HepG2 (cell line): Measurements from ENCODE around the gene WDR93. TPM values are rescaled to one million over a fixed set of nuclear protein-coding genes. Genes with fewer than 3 reads are reported as not detected.

Source experiments
- ELF1 ChIP-seq: sonication (generic); formaldehyde crosslinking; IDR thresholded peaks from 2 replicates; pipeline ENCODE4 v1.4.0; 2020; ENCODE audit warnings: missing genetic modification reagents
- GATAD2A ChIP-seq: IDR thresholded peaks from 2 replicates; pipeline ENCODE4 v1.6.1; 2016
- MIER2 ChIP-seq: IDR thresholded peaks from 2 replicates; pipeline ENCODE4 v1.6.1; 2016; ENCODE audit warnings: missing biosample characterization, missing genetic modification reagents
- NFKBIZ ChIP-seq: IDR thresholded peaks from 2 replicates; pipeline ENCODE4 v1.6.1; 2018; ENCODE audit warnings: missing genetic modification reagents, missing compliant biosample characterization
- PHF8 ChIP-seq: sonication (generic); formaldehyde crosslinking; IDR thresholded peaks from 2 replicates; pipeline ENCODE4 v1.5.0; 2020; ENCODE audit warnings: missing genetic modification reagents
- SP2 ChIP-seq: sonication (generic); formaldehyde crosslinking; IDR thresholded peaks from 2 replicates; pipeline ENCODE4 v1.5.1; 2020; ENCODE audit warnings: mild to moderate bottlenecking, missing genetic modification reagents
- ZNF274 ChIP-seq: sonication (generic); formaldehyde crosslinking; IDR thresholded peaks from 2 replicates; pipeline ENCODE4 v1.5.1; 2020; ENCODE audit warnings: mild to moderate bottlenecking, missing genetic modification reagents
- ZNF615 ChIP-seq: sonication (generic); formaldehyde crosslinking; IDR thresholded peaks from 2 replicates; pipeline ENCODE4 v1.5.0; 2020; ENCODE audit warnings: mild to moderate bottlenecking, missing genetic modification reagents, borderline replicate concordance
- ZNF720 ChIP-seq: sonication (generic); formaldehyde crosslinking; IDR thresholded peaks from 2 replicates; pipeline ENCODE4 v1.4.0; 2020; ENCODE audit warnings: missing genetic modification reagents
- ZNF768 ChIP-seq: sonication (generic); formaldehyde crosslinking; IDR thresholded peaks from 2 replicates; pipeline ENCODE4 v1.4.0; 2020; ENCODE audit warnings: missing genetic modification reagents
- polyA plus RNA-seq, 8 experiments: library from polyadenylated mRNA; depleted of rRNA in 3 of 8; stranded (reverse) in 7 of 8; unstranded in 1 of 8; fragments of >200 nt; fragmentation: Illumina TruSeq in 4 of 8; extraction: Trizol in 4 of 8; gene quantifications; 2 replicates each; pipeline versions ENCODE4 v1.2.1 to v1.2.3, GENCODE V29; 2011 to 2016; ENCODE audit warnings: low read depth in 4 of 8, missing spikeins in 1 of 8, mixed read lengths in 1 of 8; ENCODE audit not compliant: insufficient read depth in 1 of 8
- total RNA-seq, 5 experiments: library from RNA; depleted of rRNA; stranded (reverse); fragments of >200 nt; fragmentation: Illumina TruSeq; extraction: Trizol; gene quantifications; 2 replicates each; pipeline ENCODE4 v1.2.3, GENCODE V29; 2016; ENCODE audit warnings: low read depth in 1 of 5
- TF ChIP-seq, protein P1 (sequence below): sonication (generic); formaldehyde crosslinking; IDR thresholded peaks from 2 replicates; pipeline ENCODE4 v1.9.0; 2021; ENCODE audit warnings: missing genetic modification reagents, borderline replicate concordance
- TF ChIP-seq, protein P2 (sequence below): sonication (generic); formaldehyde crosslinking; IDR thresholded peaks from 2 replicates; pipeline ENCODE4 v1.4.0; 2020; ENCODE audit warnings: missing genetic modification reagents
- TF ChIP-seq, protein P3 (sequence below): sonication (generic); formaldehyde crosslinking; IDR thresholded peaks from 2 replicates; pipeline ENCODE4 v1.5.0; 2020; ENCODE audit warnings: mild to moderate bottlenecking, missing genetic modification reagents
- TF ChIP-seq, protein P4 (sequence below): IDR thresholded peaks from 2 replicates; pipeline ENCODE4 v1.6.1; 2012; ENCODE audit warnings: inconsistent platforms
- TF ChIP-seq, protein P5 (sequence below), 2 experiments: IDR thresholded peaks; 2 replicates each; pipeline ENCODE4 v1.6.1; 2011 to 2012; ENCODE audit warnings: low read length in 2 of 2, borderline replicate concordance in 1 of 2, low read depth in 1 of 2, mild to moderate bottlenecking in 1 of 2, moderate library complexity in 1 of 2
- TF ChIP-seq, protein P6 (sequence below): sonication (generic); formaldehyde crosslinking; IDR thresholded peaks from 2 replicates; pipeline ENCODE4 v1.4.0; 2020; ENCODE audit warnings: missing genetic modification reagents

WDR93 gene
- total and polyA plus RNA-seq, 2 of the 13 experiments (the other 11 are each of a cell fraction or from before 2014, with no cell fraction given) = 0.07 TPM; not detected in 1

DNA sequence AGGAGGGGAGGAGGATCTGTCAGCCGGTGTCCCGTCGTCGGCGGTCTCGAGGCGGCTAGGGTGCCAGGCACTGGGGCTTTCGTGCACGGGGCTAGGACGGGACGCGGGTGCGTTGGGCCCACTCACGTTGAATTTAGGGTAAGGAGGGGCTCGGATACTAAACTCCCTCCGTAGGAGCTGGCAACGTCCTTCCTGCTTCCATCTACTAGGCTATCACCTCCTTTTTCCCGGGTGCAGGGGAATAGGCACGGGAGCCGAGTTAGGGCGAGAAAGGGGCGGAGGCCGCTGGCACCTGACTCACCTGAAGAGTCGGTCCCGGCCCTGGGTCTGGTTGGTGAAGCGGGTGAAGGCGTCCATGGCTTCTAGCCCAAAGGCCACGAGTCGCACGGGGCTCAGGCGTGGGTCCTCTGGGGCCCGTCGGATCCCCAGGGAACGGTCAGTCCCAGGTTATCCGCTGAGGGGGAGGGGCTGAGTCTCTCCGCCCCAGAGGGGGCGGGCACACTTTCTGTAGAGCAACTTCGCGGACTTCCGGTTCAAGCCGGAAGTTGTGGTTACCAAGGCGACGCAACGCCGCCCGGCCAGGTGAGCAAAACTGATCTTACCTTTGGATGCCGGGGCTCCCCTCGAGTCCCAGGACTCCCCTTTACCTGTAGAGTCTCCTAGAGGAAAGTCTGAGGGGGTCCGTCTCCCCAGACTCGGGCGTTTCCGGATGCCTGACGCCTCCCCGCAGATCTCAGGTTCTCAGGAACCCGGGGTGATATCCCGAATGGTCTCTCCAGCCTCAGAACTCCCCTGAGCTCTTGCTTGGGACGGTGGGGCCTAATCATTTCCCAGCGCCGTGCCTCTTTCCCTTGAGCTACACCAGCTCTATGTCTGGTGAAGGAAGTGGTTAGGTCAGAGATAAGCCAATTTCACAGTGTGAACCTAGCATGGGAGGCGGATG, at the start of gene WDR93, which contains the start of gene PEX11A (continued):
- TF ChIP-seq, protein P1, sequence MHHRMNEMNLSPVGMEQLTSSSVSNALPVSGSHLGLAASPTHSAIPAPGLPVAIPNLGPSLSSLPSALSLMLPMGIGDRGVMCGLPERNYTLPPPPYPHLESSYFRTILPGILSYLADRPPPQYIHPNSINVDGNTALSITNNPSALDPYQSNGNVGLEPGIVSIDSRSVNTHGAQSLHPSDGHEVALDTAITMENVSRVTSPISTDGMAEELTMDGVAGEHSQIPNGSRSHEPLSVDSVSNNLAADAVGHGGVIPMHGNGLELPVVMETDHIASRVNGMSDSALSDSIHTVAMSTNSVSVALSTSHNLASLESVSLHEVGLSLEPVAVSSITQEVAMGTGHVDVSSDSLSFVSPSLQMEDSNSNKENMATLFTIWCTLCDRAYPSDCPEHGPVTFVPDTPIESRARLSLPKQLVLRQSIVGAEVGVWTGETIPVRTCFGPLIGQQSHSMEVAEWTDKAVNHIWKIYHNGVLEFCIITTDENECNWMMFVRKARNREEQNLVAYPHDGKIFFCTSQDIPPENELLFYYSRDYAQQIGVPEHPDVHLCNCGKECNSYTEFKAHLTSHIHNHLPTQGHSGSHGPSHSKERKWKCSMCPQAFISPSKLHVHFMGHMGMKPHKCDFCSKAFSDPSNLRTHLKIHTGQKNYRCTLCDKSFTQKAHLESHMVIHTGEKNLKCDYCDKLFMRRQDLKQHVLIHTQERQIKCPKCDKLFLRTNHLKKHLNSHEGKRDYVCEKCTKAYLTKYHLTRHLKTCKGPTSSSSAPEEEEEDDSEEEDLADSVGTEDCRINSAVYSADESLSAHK (CRISPR knock-in tag) = no peak
- TF ChIP-seq ZNF768 (CRISPR knock-in tag) = peak; percentile 15; the same call in 1 of the 2 replicates
- TF ChIP-seq ZNF615 (CRISPR knock-in tag) = no peak
- peak; percentile 70 for TF ChIP-seq SP2 (CRISPR knock-in tag)
- TF ChIP-seq, protein P2, sequence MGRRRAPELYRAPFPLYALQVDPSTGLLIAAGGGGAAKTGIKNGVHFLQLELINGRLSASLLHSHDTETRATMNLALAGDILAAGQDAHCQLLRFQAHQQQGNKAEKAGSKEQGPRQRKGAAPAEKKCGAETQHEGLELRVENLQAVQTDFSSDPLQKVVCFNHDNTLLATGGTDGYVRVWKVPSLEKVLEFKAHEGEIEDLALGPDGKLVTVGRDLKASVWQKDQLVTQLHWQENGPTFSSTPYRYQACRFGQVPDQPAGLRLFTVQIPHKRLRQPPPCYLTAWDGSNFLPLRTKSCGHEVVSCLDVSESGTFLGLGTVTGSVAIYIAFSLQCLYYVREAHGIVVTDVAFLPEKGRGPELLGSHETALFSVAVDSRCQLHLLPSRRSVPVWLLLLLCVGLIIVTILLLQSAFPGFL (CRISPR knock-in tag) = no peak
- no peak for TF ChIP-seq ZNF720 (CRISPR knock-in tag)
- no peak for TF ChIP-seq MIER2
- TF ChIP-seq ZNF274 (CRISPR knock-in tag) = peak; percentile 80
- peak; percentile 83 for TF ChIP-seq PHF8 (CRISPR knock-in tag)
- TF ChIP-seq, protein P3, sequence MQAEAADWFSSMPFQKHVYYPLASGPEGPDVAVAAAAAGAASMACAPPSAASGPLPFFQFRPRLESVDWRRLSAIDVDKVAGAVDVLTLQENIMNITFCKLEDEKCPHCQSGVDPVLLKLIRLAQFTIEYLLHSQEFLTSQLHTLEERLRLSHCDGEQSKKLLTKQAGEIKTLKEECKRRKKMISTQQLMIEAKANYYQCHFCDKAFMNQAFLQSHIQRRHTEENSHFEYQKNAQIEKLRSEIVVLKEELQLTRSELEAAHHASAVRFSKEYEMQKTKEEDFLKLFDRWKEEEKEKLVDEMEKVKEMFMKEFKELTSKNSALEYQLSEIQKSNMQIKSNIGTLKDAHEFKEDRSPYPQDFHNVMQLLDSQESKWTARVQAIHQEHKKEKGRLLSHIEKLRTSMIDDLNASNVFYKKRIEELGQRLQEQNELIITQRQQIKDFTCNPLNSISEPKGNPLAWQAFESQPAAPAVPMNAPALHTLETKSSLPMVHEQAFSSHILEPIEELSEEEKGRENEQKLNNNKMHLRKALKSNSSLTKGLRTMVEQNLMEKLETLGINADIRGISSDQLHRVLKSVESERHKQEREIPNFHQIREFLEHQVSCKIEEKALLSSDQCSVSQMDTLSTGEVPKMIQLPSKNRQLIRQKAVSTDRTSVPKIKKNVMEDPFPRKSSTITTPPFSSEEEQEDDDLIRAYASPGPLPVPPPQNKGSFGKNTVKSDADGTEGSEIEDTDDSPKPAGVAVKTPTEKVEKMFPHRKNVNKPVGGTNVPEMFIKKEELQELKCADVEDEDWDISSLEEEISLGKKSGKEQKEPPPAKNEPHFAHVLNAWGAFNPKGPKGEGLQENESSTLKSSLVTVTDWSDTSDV = no peak
- TF ChIP-seq ELF1 (CRISPR knock-in tag) = peak; percentile 67; the same call in 1 of the 2 replicates
- TF ChIP-seq, protein P4, sequence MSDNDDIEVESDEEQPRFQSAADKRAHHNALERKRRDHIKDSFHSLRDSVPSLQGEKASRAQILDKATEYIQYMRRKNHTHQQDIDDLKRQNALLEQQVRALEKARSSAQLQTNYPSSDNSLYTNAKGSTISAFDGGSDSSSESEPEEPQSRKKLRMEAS = peak; percentile 53; the same call in 1 of the 2 replicates
- TF ChIP-seq GATAD2A = peak; percentile 34
- TF ChIP-seq, protein P5, sequence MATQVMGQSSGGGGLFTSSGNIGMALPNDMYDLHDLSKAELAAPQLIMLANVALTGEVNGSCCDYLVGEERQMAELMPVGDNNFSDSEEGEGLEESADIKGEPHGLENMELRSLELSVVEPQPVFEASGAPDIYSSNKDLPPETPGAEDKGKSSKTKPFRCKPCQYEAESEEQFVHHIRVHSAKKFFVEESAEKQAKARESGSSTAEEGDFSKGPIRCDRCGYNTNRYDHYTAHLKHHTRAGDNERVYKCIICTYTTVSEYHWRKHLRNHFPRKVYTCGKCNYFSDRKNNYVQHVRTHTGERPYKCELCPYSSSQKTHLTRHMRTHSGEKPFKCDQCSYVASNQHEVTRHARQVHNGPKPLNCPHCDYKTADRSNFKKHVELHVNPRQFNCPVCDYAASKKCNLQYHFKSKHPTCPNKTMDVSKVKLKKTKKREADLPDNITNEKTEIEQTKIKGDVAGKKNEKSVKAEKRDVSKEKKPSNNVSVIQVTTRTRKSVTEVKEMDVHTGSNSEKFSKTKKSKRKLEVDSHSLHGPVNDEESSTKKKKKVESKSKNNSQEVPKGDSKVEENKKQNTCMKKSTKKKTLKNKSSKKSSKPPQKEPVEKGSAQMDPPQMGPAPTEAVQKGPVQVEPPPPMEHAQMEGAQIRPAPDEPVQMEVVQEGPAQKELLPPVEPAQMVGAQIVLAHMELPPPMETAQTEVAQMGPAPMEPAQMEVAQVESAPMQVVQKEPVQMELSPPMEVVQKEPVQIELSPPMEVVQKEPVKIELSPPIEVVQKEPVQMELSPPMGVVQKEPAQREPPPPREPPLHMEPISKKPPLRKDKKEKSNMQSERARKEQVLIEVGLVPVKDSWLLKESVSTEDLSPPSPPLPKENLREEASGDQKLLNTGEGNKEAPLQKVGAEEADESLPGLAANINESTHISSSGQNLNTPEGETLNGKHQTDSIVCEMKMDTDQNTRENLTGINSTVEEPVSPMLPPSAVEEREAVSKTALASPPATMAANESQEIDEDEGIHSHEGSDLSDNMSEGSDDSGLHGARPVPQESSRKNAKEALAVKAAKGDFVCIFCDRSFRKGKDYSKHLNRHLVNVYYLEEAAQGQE (IDR thresholded peaks at IDR 0.05; ENCODE audit: borderline replicate concordance in 1 of 2, low read depth in 1 of 2, low read length in 2 of 2) = no peak
- TF ChIP-seq, protein P6, sequence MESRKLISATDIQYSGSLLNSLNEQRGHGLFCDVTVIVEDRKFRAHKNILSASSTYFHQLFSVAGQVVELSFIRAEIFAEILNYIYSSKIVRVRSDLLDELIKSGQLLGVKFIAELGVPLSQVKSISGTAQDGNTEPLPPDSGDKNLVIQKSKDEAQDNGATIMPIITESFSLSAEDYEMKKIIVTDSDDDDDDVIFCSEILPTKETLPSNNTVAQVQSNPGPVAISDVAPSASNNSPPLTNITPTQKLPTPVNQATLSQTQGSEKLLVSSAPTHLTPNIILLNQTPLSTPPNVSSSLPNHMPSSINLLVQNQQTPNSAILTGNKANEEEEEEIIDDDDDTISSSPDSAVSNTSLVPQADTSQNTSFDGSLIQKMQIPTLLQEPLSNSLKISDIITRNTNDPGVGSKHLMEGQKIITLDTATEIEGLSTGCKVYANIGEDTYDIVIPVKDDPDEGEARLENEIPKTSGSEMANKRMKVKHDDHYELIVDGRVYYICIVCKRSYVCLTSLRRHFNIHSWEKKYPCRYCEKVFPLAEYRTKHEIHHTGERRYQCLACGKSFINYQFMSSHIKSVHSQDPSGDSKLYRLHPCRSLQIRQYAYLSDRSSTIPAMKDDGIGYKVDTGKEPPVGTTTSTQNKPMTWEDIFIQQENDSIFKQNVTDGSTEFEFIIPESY (CRISPR knock-in tag) = no peak
- TF ChIP-seq NFKBIZ (CRISPR knock-in tag) = no peak
